Stimulated activated CD8-positive, alpha-beta memory T cell treated with anti-CD3 and anti-CD28 coated beads, Interleukin-4, amount 100 ng/mL, for 24 hours (primary cell): ENCODE data around the gene CYB5D1.
A peak's percentile ranks its signal among the peaks of the same experiment; 100 is the strongest.

Experiments
- DNase-seq: peaks from one replicate; pipeline ENCODE4 v3.0.0-alpha.2; 2020; ENCODE audit warnings: low read depth

Gene CYB5D1

GRCh38 chr17:7844292-7845154 is 13.3 kb upstream of the CYB5D1 start:
- DNase-seq: peak; percentile 80

- no peak for DNase-seq
Observed at GRCh38 chr17:7845359-7846062, 12.3 kb upstream of the CYB5D1 start.

GRCh38 chr17:7846063-7846735 is 11.6 kb upstream of the CYB5D1 start:
- no peak for DNase-seq

GRCh38 chr17:7846765-7847661 is 10.8 kb upstream of the CYB5D1 start:
- DNase-seq: no peak

- DNase-seq: no peak
Observed at GRCh38 chr17:7848131-7848579, 9.6 kb upstream of the CYB5D1 start.

GRCh38 chr17:7848739-7849129 is 9.1 kb upstream of the CYB5D1 start:
- DNase-seq: no peak

GRCh38 chr17:7849130-7849750 is 8.6 kb upstream of the CYB5D1 start:
- no peak for DNase-seq

- DNase-seq: no peak
Observed at GRCh38 chr17:7849751-7850504, 7.9 kb upstream of the CYB5D1 start.

GRCh38 chr17:7850701-7851437 is 6.9 kb upstream of the CYB5D1 start:
- no peak for DNase-seq

GRCh38 chr17:7851438-7852261 is 6.2 kb upstream of the CYB5D1 start:
- DNase-seq: peak; percentile 88

- DNase-seq: no peak
Observed at GRCh38 chr17:7852262-7852670, 5.5 kb upstream of the CYB5D1 start.

GRCh38 chr17:7852919-7853690 is 4.7 kb upstream of the CYB5D1 start:
- no peak for DNase-seq

- DNase-seq: no peak
Observed at GRCh38 chr17:7853691-7854038, 4.1 kb upstream of the CYB5D1 start.

- DNase-seq: no peak
Observed at GRCh38 chr17:7854078-7854777, 3.6 kb upstream of the CYB5D1 start.

- no peak for DNase-seq
Observed at GRCh38 chr17:7854851-7855659, 2.7 kb upstream of the CYB5D1 start, which contains the start of gene TMEM88. TSS of gene TMEM88 (plus strand) at chr17:7855066. CDS start at chr17:7855075, 9 bp downstream.

- DNase-seq: no peak
Observed at GRCh38 chr17:7855660-7856010, 2.2 kb upstream of the CYB5D1 start.
